GM12873 (cell line): ENCODE results near the gene BCL2L1.

Source experiments
- TF ChIP-seq, protein P1 (sequence below): IDR thresholded peaks from 2 replicates; pipeline ENCODE4 v1.5.1; 2012; ENCODE audit warnings: low read depth, mild to moderate bottlenecking, moderate library complexity, low read length, control low read depth; ENCODE audit not compliant: insufficient read depth; ENCODE audit errors: missing control alignments

Gene BCL2L1

DNA sequence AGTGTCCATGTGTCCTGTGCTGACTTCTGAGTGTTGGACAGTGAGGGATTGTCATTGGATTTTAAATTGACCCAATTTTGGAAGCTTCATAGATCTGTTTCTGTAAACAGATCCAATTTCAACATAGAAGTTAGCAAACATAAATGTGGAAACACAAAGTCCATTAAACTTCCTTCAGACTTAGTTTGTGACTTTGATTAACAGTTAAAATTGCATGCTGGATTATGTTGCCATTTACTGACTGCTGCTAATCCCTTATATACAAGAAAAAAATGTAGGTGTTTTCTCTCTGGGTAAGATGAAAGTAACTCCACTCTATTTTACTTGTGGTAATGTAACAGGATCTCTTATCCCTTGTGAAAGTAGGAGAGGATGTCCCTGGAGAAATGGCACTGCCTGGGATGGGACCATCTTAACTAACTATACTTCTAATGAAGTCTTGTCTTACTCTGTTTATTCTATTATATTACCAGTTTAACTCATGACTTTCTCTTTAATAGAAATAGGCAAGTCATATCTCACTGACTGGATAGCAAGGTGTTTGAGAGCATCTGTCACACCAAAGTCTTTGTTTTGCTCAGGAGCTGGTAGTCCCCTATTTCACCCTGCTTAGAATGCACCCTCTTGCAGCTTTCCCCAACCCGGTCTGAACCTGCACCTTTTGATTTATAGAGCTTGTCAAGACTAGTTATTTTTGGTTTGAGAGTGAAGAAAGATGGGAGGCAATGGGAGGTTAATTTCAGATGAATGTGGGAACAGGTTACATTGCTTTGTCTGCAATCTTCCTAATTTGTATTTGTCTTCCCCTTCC is 23.6 kb upstream of the BCL2L1 start:
- TF ChIP-seq, protein P1, sequence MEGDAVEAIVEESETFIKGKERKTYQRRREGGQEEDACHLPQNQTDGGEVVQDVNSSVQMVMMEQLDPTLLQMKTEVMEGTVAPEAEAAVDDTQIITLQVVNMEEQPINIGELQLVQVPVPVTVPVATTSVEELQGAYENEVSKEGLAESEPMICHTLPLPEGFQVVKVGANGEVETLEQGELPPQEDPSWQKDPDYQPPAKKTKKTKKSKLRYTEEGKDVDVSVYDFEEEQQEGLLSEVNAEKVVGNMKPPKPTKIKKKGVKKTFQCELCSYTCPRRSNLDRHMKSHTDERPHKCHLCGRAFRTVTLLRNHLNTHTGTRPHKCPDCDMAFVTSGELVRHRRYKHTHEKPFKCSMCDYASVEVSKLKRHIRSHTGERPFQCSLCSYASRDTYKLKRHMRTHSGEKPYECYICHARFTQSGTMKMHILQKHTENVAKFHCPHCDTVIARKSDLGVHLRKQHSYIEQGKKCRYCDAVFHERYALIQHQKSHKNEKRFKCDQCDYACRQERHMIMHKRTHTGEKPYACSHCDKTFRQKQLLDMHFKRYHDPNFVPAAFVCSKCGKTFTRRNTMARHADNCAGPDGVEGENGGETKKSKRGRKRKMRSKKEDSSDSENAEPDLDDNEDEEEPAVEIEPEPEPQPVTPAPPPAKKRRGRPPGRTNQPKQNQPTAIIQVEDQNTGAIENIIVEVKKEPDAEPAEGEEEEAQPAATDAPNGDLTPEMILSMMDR: no peak

DNA sequence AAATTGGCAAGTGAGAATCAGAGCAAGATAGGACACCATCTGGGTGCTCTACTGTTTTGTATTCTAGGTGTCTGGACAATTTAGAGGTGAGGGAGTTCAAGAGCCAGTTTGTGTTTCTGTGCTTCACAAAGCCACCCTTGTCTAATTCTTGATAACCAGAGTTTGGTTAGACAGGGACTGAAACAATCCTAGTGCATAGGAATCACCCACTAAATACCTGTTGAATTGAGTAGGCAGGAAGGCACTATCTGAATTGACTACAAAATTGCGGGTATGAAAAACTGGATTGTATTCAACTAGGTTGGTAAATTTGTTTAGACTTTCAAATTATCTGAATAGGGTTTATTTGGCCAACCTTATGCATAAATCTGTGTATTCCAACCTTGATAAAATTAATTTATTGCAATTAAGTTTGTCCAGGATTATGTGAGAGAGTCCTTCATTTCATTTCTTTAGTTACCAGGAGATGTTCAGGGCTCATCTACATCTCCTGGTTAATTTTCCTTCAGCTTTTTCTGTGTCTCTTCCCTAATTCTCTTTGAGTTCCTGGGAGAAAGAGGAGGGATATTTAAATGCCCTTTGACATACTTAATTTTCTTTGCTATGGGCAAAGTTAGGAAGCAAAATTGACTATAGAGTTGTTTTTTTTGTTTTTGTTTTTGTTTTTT is 18.1 kb upstream of the BCL2L1 start:
- TF ChIP-seq, protein P1: no peak

DNA sequence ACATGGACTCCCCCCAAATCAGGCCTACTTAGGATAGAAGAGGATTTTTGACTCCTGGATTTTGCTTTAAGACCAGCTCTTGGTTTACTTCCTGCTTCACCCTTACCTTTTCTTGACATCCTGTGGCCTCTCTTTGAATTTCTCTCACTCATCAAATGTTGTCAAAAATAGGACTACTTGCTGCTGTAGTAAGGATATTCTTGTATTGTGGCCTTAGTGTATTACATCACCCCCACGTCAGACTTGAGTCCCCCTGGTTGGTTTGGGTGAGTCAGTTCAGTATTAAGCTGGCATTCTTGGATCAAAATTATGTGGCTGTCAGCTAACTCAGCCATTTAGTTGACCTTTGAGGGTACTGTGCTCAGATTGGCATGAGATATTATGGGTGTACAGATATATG is 17.5 kb upstream of the BCL2L1 start:
- TF ChIP-seq, protein P1: no peak

DNA sequence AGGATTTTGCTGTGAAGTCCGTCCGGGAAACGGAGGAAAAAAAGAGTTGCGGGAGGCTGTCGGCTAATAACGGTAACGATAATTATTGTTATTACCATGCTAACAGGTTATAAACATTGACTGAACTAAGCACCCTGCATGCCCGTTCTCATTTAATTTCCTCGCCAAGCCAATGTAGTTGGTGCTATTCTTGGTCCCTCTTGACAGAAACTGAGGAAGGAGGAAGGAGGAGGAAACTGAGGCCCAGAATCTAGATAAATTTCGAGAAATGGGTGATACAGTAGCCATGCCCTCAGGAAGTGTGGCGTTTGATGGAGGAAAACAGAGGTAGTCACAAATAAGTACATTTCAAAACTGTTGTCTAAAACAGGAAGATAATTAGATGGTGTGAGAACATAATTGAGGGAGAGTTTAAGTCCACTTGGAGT is 16.9 kb upstream of the BCL2L1 start:
- TF ChIP-seq, protein P1: no peak

DNA sequence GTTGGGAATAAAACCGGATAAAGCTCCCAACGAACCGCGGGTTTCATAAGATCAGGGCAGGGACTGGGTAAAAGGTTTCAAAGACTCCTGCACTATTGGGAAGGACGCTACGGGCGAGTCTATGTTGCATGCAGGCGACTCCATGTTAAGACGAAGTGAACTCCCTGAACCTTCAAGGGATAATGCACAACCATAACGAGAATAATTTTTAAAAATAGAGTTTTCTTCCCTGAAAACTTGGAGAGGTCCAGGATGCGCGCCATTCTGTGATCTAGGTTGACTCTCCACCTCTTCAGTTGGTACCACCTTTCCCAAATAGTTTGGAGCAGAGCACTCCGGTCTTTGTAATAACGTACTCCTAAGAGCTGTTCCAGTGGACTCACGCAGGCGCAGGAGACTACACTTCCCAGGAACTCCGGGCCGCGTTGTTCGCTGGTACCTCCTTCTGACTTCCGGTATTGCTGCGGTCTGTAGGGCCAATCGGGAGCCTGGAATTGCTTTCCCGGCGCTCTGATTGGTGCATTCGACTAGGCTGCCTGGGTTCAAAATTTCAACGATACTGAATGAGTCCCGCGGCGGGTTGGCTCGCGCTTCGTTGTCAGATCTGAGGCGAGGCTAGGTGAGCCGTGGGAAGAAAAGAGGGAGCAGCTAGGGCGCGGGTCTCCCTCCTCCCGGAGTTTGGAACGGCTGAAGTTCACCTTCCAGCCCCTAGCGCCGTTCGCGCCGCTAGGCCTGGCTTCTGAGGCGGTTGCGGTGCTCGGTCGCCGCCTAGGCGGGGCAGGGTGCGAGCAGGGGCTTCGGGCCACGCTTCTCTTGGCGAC is 16.3 kb upstream of the BCL2L1 start, which contains the start of gene TPX2:
Gene TPX2, plus strand, starts transcription at position 562 of the 821 bp plus-strand sequence. CDS start 18,187 bp downstream, outside the sequence.
- TF ChIP-seq, protein P1: peak; percentile 29

DNA sequence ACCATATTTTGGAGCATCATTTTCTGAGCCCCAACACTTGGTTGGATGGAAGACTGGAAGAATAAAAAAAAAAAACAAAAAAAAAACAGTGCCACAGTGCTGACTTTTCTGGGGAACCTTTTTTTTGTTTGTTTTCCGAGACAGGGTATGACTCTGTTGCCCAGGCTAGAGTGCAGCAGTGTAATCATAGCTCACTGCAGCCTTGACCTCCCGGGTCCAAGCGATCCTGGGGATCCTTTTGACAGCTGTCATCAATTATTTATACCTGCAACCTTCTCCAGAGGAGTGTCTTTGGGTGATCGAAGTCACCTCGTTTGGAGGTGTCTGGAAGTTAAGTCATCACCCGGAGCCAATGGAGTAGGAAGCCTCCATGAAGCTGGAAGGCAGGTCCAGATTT is 8.7 kb upstream of the BCL2L1 start:
- TF ChIP-seq, protein P1: no peak
